ENCODE data around the gene PRR7.

Gene PRR7

DNA sequence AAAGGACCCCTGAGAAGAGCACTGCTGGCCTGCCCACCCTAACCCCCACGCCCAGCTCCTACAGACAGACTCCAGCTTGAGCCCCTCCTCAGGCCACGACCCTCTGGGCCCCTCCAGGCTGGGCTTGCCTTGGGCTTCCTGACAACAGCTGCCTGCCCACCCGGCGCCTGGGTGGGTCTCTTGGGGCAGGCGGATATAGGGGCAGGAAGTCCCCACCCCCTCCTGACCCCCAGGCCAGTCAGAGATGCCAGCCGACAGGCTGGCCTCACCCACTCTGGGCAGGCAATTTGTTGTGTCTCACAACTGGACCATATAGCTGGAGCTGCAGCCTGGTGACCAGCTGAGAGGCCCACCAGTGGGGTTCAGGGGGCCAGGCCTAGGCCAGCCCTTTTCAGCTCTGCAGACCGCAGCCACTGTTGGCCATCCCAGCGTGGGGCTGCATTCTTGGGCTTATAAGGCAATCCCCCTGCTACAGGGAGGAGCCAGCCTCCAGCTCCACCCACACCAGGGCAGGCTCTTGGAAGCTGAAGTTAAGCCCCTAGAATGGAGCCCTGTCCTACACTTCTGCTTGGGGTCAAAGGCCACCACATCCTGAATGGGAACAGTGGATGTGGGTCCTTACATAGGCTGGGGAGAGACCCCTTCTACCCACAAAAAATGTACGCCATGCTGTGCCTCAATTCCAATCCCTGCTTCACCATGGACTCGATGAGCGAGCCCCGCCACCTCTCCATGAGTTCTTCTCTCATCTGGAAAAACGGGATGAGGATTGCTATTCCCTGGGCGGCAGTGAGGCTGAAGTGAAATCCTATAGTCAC is 48.8 kb downstream of the PRR7 start:
- no peak for DNase-seq
- H3K4me1 ChIP-seq (ENCODE audit: control insufficient read depth, insufficient read depth, low read length, poor library complexity, severe bottlenecking) = peaks cover 18% of the 10 kb centered on the region
- H3K36me3 ChIP-seq (ENCODE audit: control insufficient read depth, insufficient read depth, low read length) = no peaks in the 10 kb centered on the region
- H3K27me3 ChIP-seq (replicated peaks; ENCODE audit: control insufficient read depth, insufficient read depth, low read length, poor library complexity, severe bottlenecking) = no peaks in the 10 kb centered on the region
- no peaks in the 10 kb centered on the region for H3K9me3 ChIP-seq (ENCODE audit: control insufficient read depth, low read length)
- H3K27ac ChIP-seq (ENCODE audit: insufficient read depth, low read length, poor library complexity, severe bottlenecking) = no peak overlapping the region
- no peak overlapping the region for H3K4me3 ChIP-seq (ENCODE audit: insufficient read depth, low read depth, low read length, poor library complexity, severe bottlenecking)

DNA sequence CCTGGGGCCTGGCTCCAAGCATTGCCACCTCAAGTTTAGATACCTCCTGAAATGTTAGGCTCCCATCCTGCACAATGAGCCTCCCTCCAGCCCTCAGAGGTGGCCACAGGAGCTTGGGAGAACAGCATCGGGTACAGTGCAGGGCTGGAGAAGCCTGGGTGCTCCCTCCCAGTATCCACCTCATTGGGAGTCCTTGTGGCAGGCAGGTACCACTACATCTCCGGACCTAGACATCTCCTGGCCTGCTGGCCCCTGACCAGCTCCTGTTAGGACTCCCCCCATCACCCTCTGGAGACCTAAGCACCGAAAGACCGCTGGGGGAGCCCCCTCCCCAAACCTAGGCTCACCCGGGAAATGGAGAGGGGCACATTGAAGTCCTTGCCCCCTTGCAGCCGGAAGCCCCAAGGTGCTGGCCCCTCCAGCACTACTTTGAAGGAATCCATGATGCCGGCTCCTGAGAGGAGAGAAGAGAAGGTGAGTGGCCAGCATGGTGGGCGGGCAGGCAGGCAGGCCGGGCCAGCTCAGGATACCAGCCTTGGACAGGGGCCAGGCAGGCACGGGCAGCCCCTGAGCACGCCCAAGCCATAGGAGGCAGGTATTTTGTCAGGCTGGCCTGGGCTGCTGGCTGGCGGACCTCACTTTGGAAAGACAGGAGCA is 49.6 kb downstream of the PRR7 start:
- peaks cover 22% of the 10 kb centered on the region for H3K4me1 ChIP-seq (ENCODE audit: control insufficient read depth, insufficient read depth, low read length, poor library complexity, severe bottlenecking)
- no peaks in the 10 kb centered on the region for H3K36me3 ChIP-seq (ENCODE audit: control insufficient read depth, insufficient read depth, low read length)
- no peaks in the 10 kb centered on the region for H3K27me3 ChIP-seq (replicated peaks; ENCODE audit: control insufficient read depth, insufficient read depth, low read length, poor library complexity, severe bottlenecking)
- H3K27ac ChIP-seq (ENCODE audit: insufficient read depth, low read length, poor library complexity, severe bottlenecking) = no peak overlapping the region
- no peak overlapping the region for H3K4me3 ChIP-seq (ENCODE audit: insufficient read depth, low read depth, low read length, poor library complexity, severe bottlenecking)
- H3K9me3 ChIP-seq (ENCODE audit: control insufficient read depth, low read length) = no peaks in the 10 kb centered on the region
- no peak for DNase-seq

DNA sequence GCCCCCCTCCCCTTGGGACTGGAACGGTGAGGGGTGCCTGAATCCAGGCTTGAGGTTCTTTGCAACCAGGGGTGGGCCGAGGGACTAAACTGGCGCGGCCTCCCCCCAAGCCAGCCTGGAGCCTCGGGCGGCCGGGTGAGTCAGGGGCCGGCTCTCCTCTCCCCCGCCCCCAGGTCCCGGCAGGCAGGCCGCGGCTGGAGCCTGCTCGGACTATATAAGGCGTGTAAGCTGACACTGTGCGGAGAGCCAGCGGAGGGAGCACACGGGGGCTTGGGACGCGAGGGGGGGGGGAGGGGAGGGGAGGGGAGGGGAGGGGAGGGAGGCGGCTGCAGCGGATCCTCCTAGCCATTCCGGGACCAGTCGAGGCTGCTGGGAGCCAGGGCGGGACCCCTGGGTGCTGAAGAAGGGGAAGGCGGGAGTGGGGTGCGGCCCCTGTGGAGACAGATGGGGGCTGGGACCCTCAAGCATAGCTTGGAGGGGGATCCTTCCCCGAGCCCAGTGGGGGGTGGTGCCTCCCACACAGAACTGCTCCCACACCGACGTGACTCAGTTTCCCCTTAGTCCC is 50.2 kb downstream of the PRR7 start:
- no peaks in the 10 kb centered on the region for H3K27me3 ChIP-seq (replicated peaks; ENCODE audit: control insufficient read depth, insufficient read depth, low read length, poor library complexity, severe bottlenecking)
- H3K36me3 ChIP-seq (ENCODE audit: control insufficient read depth, insufficient read depth, low read length) = no peaks in the 10 kb centered on the region
- H3K4me3 ChIP-seq (ENCODE audit: insufficient read depth, low read depth, low read length, poor library complexity, severe bottlenecking) = peak overlapping the region; percentile 62
- peaks cover 22% of the 10 kb centered on the region for H3K4me1 ChIP-seq (ENCODE audit: control insufficient read depth, insufficient read depth, low read length, poor library complexity, severe bottlenecking)
- H3K27ac ChIP-seq (ENCODE audit: insufficient read depth, low read length, poor library complexity, severe bottlenecking) = no peak overlapping the region
- no peak for DNase-seq
- H3K9me3 ChIP-seq (ENCODE audit: control insufficient read depth, low read length) = no peaks in the 10 kb centered on the region

DNA sequence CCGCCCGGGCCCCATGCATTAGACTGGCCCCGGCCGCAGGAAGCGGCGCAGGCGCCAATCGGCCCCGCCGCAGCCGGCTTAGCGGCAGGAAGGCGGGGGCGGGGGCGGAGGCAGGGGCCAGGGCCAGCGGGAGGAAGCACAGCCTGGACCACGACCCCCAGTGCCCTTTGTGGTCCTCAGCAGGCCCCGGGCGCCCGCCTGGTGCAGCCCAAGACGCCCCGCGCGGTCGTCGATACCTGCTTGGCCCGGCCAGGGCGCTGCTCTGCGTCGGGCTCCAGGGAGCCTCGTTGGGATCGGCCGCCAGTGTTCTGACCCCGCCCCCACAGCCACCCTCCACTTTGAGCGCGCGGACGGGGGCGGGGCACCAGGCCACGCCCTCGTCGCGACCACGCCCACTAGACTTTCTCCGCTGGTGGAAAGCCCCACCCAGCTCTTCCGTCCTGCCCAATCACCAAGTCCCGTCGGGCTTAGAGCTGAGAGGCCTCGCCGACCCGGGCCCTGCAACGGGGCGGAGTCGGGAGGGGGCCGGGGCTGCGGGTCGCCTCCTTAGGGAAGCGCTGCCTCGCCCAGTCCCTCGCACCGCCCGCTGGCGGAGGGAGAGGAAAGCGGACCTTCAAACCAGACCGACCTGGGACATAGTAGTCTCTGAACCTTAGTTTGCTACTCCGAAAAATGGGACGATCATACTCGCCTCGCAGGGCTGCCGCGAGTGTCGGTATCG is 50.8 kb downstream of the PRR7 start, which contains the start of gene PDLIM7:
PDLIM7 (minus strand) TSS at position 313 of the 721 bp plus-strand sequence. CDS start 1,092 bp downstream, outside the sequence.
- no peaks in the 10 kb centered on the region for H3K36me3 ChIP-seq (ENCODE audit: control insufficient read depth, insufficient read depth, low read length)
- peak; percentile 87 to 91 (median 91) for DNase-seq
- H3K27me3 ChIP-seq (replicated peaks; ENCODE audit: control insufficient read depth, insufficient read depth, low read length, poor library complexity, severe bottlenecking) = no peaks in the 10 kb centered on the region
- H3K4me1 ChIP-seq (ENCODE audit: control insufficient read depth, insufficient read depth, low read length, poor library complexity, severe bottlenecking) = peaks cover 22% of the 10 kb centered on the region
- H3K27ac ChIP-seq (ENCODE audit: insufficient read depth, low read length, poor library complexity, severe bottlenecking) = peak within 1 kb of the TSS; percentile 20
- no peaks in the 10 kb centered on the region for H3K9me3 ChIP-seq (ENCODE audit: control insufficient read depth, low read length)
- peak within 1 kb of the TSS; percentile 62 for H3K4me3 ChIP-seq (ENCODE audit: insufficient read depth, low read depth, low read length, poor library complexity, severe bottlenecking)

DNA sequence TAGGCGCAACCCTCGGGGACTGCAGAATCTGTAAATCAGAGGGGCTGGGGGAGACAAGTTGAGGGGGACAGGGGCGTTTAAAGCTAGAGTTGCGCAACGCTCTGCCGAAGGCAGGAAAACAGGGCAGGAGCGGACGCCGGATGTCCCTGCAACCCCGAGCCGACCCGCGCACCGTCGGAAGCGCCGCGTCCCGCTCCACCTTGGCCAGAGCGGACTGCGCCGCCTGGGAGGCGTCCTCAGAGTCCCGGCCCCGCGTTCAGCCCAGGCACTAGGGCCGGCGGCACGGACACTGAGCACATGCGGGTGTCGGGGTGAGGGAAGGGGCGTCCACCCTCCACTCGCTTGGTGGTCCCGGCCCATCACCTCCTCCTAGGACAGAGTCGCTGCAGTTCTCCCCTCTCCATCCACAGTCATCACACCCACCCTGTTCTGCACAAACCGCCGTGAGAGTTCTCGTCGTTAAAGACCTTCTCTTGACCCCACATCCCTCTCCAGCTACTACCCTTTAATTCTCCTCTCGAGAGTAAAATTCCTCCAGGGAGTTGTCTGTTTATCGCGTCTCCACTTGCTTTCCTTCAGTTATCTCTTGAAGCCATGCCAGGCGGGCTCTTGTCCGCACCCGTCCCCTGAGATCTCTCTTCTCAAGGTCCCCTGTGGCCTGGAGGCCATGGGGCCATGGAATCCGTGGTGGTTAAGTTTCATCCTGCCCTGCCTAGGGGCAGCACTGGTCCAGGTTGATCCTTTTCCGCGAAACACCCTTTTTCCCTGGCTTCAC is 51.6 kb downstream of the PRR7 start:
- Histone ChIP-seq H3K27me3 (replicated peaks; ENCODE audit: control insufficient read depth, insufficient read depth, low read length, poor library complexity, severe bottlenecking) (no peaks in the 10 kb centered on the region), H3K4me3 (ENCODE audit: insufficient read depth, low read depth, low read length, poor library complexity, severe bottlenecking) (peak overlapping the region; percentile 62), H3K27ac (ENCODE audit: insufficient read depth, low read length, poor library complexity, severe bottlenecking) (no peak overlapping the region), H3K36me3 (ENCODE audit: control insufficient read depth, insufficient read depth, low read length) (no peaks in the 10 kb centered on the region), H3K9me3 (ENCODE audit: control insufficient read depth, low read length) (no peaks in the 10 kb centered on the region), H3K4me1 (ENCODE audit: control insufficient read depth, insufficient read depth, low read length, poor library complexity, severe bottlenecking) (peaks cover 22% of the 10 kb centered on the region)
- peak in 1 of 3 donors; percentile 18 for DNase-seq

DNA sequence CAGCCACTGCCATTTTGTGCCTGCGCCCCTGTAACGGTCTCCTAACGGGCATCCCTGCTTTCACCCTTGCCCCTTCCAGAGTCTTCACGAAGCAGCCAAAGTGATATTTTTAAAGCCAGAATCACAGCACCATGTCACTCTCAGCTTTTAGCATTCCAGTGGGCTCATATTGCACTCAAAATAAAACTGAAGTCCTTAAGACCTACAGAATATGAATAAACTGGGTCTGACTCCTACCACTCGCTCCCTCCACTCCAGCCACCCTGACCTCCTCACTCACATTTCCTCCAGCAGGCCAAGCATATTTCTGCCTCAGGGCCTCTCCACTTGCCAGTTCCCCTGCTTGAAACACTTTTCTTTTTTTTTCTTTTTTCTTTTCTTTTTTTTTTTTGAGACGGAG is 53.2 kb downstream of the PRR7 start:
- no peak for DNase-seq
- Histone ChIP-seq H3K4me1 (ENCODE audit: control insufficient read depth, insufficient read depth, low read length, poor library complexity, severe bottlenecking) (peaks cover 22% of the 10 kb centered on the region), H3K9me3 (ENCODE audit: control insufficient read depth, low read length) (no peaks in the 10 kb centered on the region), H3K4me3 (ENCODE audit: insufficient read depth, low read depth, low read length, poor library complexity, severe bottlenecking) (no peak overlapping the region), H3K36me3 (ENCODE audit: control insufficient read depth, insufficient read depth, low read length) (no peaks in the 10 kb centered on the region), H3K27ac (ENCODE audit: insufficient read depth, low read length, poor library complexity, severe bottlenecking) (no peak overlapping the region), H3K27me3 (replicated peaks; ENCODE audit: control insufficient read depth, insufficient read depth, low read length, poor library complexity, severe bottlenecking) (no peaks in the 10 kb centered on the region)

DNA sequence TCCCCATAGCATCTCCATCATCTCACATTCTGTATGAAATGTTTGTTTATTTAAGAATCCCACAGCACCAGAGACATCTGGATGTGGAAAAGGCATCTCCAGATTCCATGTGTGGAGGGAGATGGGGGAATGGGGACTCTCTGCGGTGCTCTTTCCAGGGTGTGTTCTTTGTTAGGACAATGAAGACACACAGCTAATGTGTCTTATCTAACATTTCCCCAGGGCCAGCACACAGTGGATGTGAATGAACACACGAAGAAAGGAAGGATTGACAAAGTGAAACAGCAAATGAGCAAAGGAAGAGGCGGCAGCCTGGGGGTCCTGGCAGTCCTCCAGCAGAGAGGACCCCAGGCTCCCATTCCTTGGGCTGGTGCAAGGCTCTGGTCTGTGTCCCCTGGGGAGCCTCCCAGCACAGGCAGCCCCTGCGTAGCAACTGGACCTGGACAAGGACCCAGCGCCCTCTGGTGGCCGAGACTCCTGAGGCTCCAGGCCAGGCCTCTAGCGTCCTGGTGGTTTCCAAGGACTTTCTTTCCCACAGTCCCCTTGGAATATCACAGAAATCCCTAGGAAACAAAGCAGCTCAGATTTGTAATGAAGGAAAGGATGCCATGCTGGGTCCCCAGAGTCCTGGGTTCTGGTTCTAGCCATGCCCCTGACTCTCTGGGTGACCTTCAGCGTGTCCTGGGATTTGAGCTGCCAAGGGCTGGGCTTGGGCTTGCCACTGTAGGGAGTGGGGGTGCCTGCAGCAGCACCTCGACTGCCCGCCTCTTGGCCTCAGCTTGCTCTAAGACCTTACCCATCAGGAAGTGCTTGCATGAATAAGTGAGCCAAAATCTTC is 54.3 kb downstream of the PRR7 start:
- peaks cover 22% of the 10 kb centered on the region for H3K4me1 ChIP-seq (ENCODE audit: control insufficient read depth, insufficient read depth, low read length, poor library complexity, severe bottlenecking)
- no peak overlapping the region for H3K27ac ChIP-seq (ENCODE audit: insufficient read depth, low read length, poor library complexity, severe bottlenecking)

DNA sequence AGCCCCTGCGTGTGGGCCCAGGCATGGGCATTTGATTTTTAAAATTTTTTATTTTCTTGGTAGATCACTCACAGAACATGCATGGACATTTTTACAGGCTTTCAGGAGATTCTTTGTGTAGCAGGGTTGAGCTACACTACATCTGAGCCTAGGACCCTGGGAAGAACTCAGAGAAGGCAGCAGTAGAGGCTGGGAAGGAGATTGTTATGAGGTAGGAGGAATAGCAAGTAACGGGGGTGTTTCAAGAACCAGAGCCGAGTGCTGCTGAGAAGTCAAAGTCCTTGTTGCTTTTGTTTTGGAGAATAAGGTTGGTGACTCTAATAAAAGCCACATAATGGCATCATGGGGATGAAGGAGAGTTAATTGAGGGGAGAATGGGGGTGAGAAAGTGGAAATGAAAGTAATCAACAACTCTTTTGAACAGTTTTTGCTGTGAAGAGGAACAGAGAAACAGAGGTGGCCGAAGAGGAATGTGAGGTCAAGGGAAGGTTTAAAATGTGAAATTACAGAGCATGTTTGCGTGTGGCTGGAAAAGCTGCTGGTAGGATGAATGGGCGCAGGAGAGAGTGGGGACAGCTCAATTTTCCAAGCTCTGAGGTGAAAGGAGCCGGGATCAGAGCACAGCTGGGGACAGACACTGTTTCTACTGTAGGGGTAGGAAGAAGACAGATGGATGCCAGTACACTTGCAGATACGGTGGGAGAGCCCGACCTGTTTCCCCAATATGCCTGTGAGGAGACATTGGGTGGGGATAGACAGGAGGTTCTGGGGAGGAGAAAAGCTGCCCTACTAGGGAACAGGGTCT is 55.5 kb downstream of the PRR7 start:
- no peak for DNase-seq
- Histone ChIP-seq H3K9me3 (ENCODE audit: control insufficient read depth, low read length) (no peaks in the 10 kb centered on the region), H3K36me3 (ENCODE audit: control insufficient read depth, insufficient read depth, low read length) (no peaks in the 10 kb centered on the region), H3K27ac (ENCODE audit: insufficient read depth, low read length, poor library complexity, severe bottlenecking) (no peak overlapping the region), H3K4me1 (ENCODE audit: control insufficient read depth, insufficient read depth, low read length, poor library complexity, severe bottlenecking) (peaks cover 16% of the 10 kb centered on the region), H3K4me3 (ENCODE audit: insufficient read depth, low read depth, low read length, poor library complexity, severe bottlenecking) (no peak overlapping the region), H3K27me3 (replicated peaks; ENCODE audit: control insufficient read depth, insufficient read depth, low read length, poor library complexity, severe bottlenecking) (no peaks in the 10 kb centered on the region)

More for the DNA sequence above, 54.3 kb downstream of the PRR7 start:
- no peaks in the 10 kb centered on the region for H3K9me3 ChIP-seq (ENCODE audit: control insufficient read depth, low read length)
- DNase-seq = peak; percentile 60 to 76 (median 69)
- no peaks in the 10 kb centered on the region for H3K36me3 ChIP-seq (ENCODE audit: control insufficient read depth, insufficient read depth, low read length)
- H3K4me3 ChIP-seq (ENCODE audit: insufficient read depth, low read depth, low read length, poor library complexity, severe bottlenecking) = no peak overlapping the region
- no peaks in the 10 kb centered on the region for H3K27me3 ChIP-seq (replicated peaks; ENCODE audit: control insufficient read depth, insufficient read depth, low read length, poor library complexity, severe bottlenecking)

Data from effector memory CD4-positive, alpha-beta T cell (primary cell).